ENCODE data around the gene LSM10. TPM values are rescaled to one million over a fixed set of nuclear protein-coding genes. Genes with fewer than 3 reads are reported as not detected.

The LSM10 gene
- total RNA-seq, 1 donor from 2014 or later, result 45.2 TPM

GRCh38 chr1:36414384-36414783 is 16.7 kb upstream of the LSM10 start:
- H3K9me3 ChIP-seq, result no peaks in the 10 kb centered on the region
- no peaks in the 10 kb centered on the region for H3K27me3 ChIP-seq
- TF ChIP-seq POLR2AphosphoS5 (IDR thresholded peaks at IDR 0.05; ENCODE audit: insufficient read depth in 1 of 2, low read depth in 1 of 2), result no peak
- TF ChIP-seq CTCF (IDR thresholded peaks at IDR 0.05), result no peak
- no peak for TF ChIP-seq POLR2A (IDR thresholded peaks at IDR 0.05)
- no peak overlapping the region for H3K27ac ChIP-seq
- no peaks in the 10 kb centered on the region for H3K4me1 ChIP-seq
- H3K4me3 ChIP-seq, result no peak overlapping the region
- DNase-seq (ENCODE audit: extremely low spot score in 2 of 2), result no peak
- no peaks in the 10 kb centered on the region for H3K36me3 ChIP-seq
- intact Hi-C loops (cut with DNase I), result no loop called here

- intact Hi-C loops (cut with DNase I), result no loop called here
- TF ChIP-seq POLR2A (IDR thresholded peaks at IDR 0.05), result no peak
- TF ChIP-seq CTCF (IDR thresholded peaks at IDR 0.05), result no peak
- TF ChIP-seq POLR2AphosphoS5 (IDR thresholded peaks at IDR 0.05; ENCODE audit: insufficient read depth in 1 of 2, low read depth in 1 of 2), result no peak
- Histone ChIP-seq H3K27me3 (no peaks in the 10 kb centered on the region), H3K36me3 (no peaks in the 10 kb centered on the region), H3K4me3 (no peak overlapping the region), H3K9me3 (no peaks in the 10 kb centered on the region), H3K27ac (no peak overlapping the region), H3K4me1 (no peaks in the 10 kb centered on the region)
- no peak for DNase-seq (ENCODE audit: extremely low spot score in 2 of 2)
Measured at GRCh38 chr1:36411674-36412648, 14.3 kb upstream of the LSM10 start.

GRCh38 chr1:36408479-36408878 is 10.8 kb upstream of the LSM10 start:
- intact Hi-C loops (cut with DNase I), result no loop called here
- Histone ChIP-seq H3K27me3 (no peaks in the 10 kb centered on the region), H3K4me3 (no peak overlapping the region), H3K27ac (no peak overlapping the region), H3K4me1 (no peaks in the 10 kb centered on the region), H3K36me3 (no peaks in the 10 kb centered on the region), H3K9me3 (no peaks in the 10 kb centered on the region)
- TF ChIP-seq CTCF (IDR thresholded peaks at IDR 0.05), result no peak
- TF ChIP-seq POLR2A (IDR thresholded peaks at IDR 0.05), result no peak
- no peak for TF ChIP-seq POLR2AphosphoS5 (IDR thresholded peaks at IDR 0.05; ENCODE audit: insufficient read depth in 1 of 2, low read depth in 1 of 2)
- DNase-seq (ENCODE audit: extremely low spot score in 2 of 2), result no peak

- no peak for DNase-seq (ENCODE audit: extremely low spot score in 2 of 2)
- intact Hi-C loops (cut with DNase I), result no loop called here
- Histone ChIP-seq H3K9me3 (no peaks in the 10 kb centered on the region), H3K4me1 (no peaks in the 10 kb centered on the region), H3K4me3 (no peak overlapping the region), H3K27me3 (no peaks in the 10 kb centered on the region), H3K36me3 (no peaks in the 10 kb centered on the region), H3K27ac (no peak overlapping the region)
- TF ChIP-seq POLR2AphosphoS5 (IDR thresholded peaks at IDR 0.05; ENCODE audit: insufficient read depth in 1 of 2, low read depth in 1 of 2) (no peak), CTCF (IDR thresholded peaks at IDR 0.05) (no peak), POLR2A (IDR thresholded peaks at IDR 0.05) (no peak)
Measured at GRCh38 chr1:36406440-36406839, 8.7 kb upstream of the LSM10 start.

GRCh38 chr1:36402504-36402890 is 4.8 kb upstream of the LSM10 start:
- intact Hi-C loops (cut with DNase I), result no loop called here
- TF ChIP-seq POLR2AphosphoS5 (IDR thresholded peaks at IDR 0.05; ENCODE audit: insufficient read depth in 1 of 2, low read depth in 1 of 2), result no peak
- no peak for TF ChIP-seq CTCF (IDR thresholded peaks at IDR 0.05)
- no peak for TF ChIP-seq POLR2A (IDR thresholded peaks at IDR 0.05)

More at GRCh38 chr1:36402504-36402890, 4.8 kb upstream of the LSM10 start:
- H3K27me3 ChIP-seq, result no peaks in the 10 kb centered on the region
- H3K9me3 ChIP-seq, result no peaks in the 10 kb centered on the region
- peaks cover 5% of the 10 kb centered on the region for H3K4me1 ChIP-seq
- H3K27ac ChIP-seq, result no peak overlapping the region
- H3K4me3 ChIP-seq, result no peak overlapping the region
- DNase-seq (ENCODE audit: extremely low spot score in 2 of 2), result no peak
- H3K36me3 ChIP-seq, result no peaks in the 10 kb centered on the region

All from vagina (tissue), 2 donors.